GM23248 (cell line): ENCODE measurements around the gene ANKS1B.

Source experiments
- EZH2 ChIP-seq: fragments of 200-600 bp; sonication (generic); IDR thresholded peaks from 2 replicates; pipeline ENCODE4 v1.6.1; 2018; ENCODE audit warnings: antibody characterized with exemption, mild to moderate bottlenecking; ENCODE audit not compliant: insufficient read depth, poor library complexity, severe bottlenecking
- EZH2phosphoT487 ChIP-seq: fragments of 200-600 bp; sonication (generic); IDR thresholded peaks from 2 replicates; pipeline ENCODE4 v1.6.1; 2018; ENCODE audit warnings: antibody characterized with exemption, moderate library complexity, mild to moderate bottlenecking, low read depth; ENCODE audit not compliant: insufficient read depth

GRCh38 chr12:99140017-99140720, 844.6 kb downstream of the ANKS1B start:
- no peak for TF ChIP-seq EZH2
- no peak for TF ChIP-seq EZH2phosphoT487
